HepG2 (cell line): ENCODE results near the gene LDB2. TPM values are rescaled to one million over a fixed set of nuclear protein-coding genes. Genes with fewer than 3 reads are reported as not detected.

ENCODE experiments used
- ATAC-seq: fragments of 200-7000 bp; cut with Tn5 transposase; 3 replicates; pipeline ENCODE4 v1.9.1; 2020; ENCODE audit warnings: mild to moderate bottlenecking, moderate library complexity
- BruUV-seq: library from RNA; stranded (reverse); fragments of 400-500 nt; replicated peaks from 2 replicates; lab custom pipeline; 2021; lab: Mats Ljungman, UMichigan
- CTCF ChIA-PET: fragments of 300-600 bp; formaldehyde crosslinking; extraction: SDS; loops from one replicate; lab custom pipeline; 2021; ENCODE audit warnings: low total read pairs, inconsistent platforms, low intra/inter-chr PET ratio; lab: Yijun Ruan, JAX
- POLR2A ChIA-PET: fragments of 350-600 bp; sonication (Branson Sonifier 250); formaldehyde crosslinking; loops from one replicate; lab custom pipeline; 2020; ENCODE audit warnings: antibody characterized with exemption, inconsistent platforms; lab: Yijun Ruan, JAX
- DNase-seq: peaks from one replicate; pipeline ENCODE4 v3.0.0-alpha.2; 2015; ENCODE audit warnings: low spot score
- FAIRE-seq: peaks from 3 replicates; lab custom pipeline; 2011; peaks lifted over from hg19 to GRCh38; lab: Jason Lieb, UNC
- H2AFZ ChIP-seq: one replicate; pipeline ENCODE4 v1.6.1; 2011; ENCODE audit warnings: low read length, inconsistent platforms
- H3K27ac ChIP-seq: fragments of 300-600 bp; 3 replicates; pipeline ENCODE4 v1.8.0; 2011; ENCODE audit warnings: mixed run types, mild to moderate bottlenecking, mixed read lengths, low read length, inconsistent platforms; ENCODE audit not compliant: insufficient read depth; ENCODE audit errors: extremely low read length
- H3K27me3 ChIP-seq, 2 experiments: fragments of 200-600 bp in 1 of 2; 2 replicates in 1 of 2; 3 replicates in 1 of 2; pipeline versions ENCODE4 v1.6.0 to v1.8.0; 2011; ENCODE audit warnings: low read length in 2 of 2, mild to moderate bottlenecking in 2 of 2, moderate library complexity in 2 of 2, inconsistent platforms in 1 of 2; ENCODE audit not compliant: insufficient read depth in 2 of 2, control insufficient read depth in 1 of 2
- H3K36me3 ChIP-seq, 2 experiments: fragments of 200-600 bp in 1 of 2; replicated peaks in 1 of 2; 2 replicates in 1 of 2; 3 replicates in 1 of 2; pipeline versions ENCODE4 v1.5.1 to v1.8.0; 2011; ENCODE audit warnings: low read length in 2 of 2, inconsistent platforms in 1 of 2; ENCODE audit not compliant: insufficient read depth in 2 of 2, control insufficient read depth in 1 of 2
- H3K4me1 ChIP-seq: 2 replicates; pipeline ENCODE4 v1.5.1; 2012; ENCODE audit warnings: low read length, inconsistent platforms; ENCODE audit not compliant: insufficient read depth
- H3K4me2 ChIP-seq: 2 replicates; pipeline ENCODE4 v1.6.0; 2011; ENCODE audit warnings: low read depth, low read length, inconsistent platforms
- H3K4me3 ChIP-seq, 3 experiments: fragments of 200-600 bp in 1 of 3; sonication (generic), shearing (Covaris generic) in 1 of 3; replicated peaks in 1 of 3; 2 replicates each; pipeline ENCODE4 v1.5.1; 2011 to 2016; ENCODE audit warnings: low read length in 3 of 3, inconsistent platforms in 2 of 3, low read depth in 2 of 3, mild to moderate bottlenecking in 2 of 3, control low read depth in 1 of 3, mixed read lengths in 1 of 3; ENCODE audit not compliant: insufficient read depth in 1 of 3
- H3K79me2 ChIP-seq: one replicate; pipeline ENCODE4 v1.6.1; 2011; ENCODE audit warnings: low read length, inconsistent platforms; ENCODE audit not compliant: insufficient read depth
- H3K9ac ChIP-seq: 2 replicates; pipeline ENCODE4 v1.6.0; 2011; ENCODE audit warnings: mild to moderate bottlenecking, low read depth, low read length, inconsistent platforms; ENCODE audit not compliant: insufficient read depth
- H3K9me3 ChIP-seq: 2 replicates; pipeline ENCODE4 v1.5.1; 2012; ENCODE audit warnings: mild to moderate bottlenecking, low read length
- H4K20me1 ChIP-seq: 2 replicates; pipeline ENCODE4 v1.6.0; 2011; ENCODE audit warnings: inconsistent platforms, mild to moderate bottlenecking, low read length, moderate library complexity; ENCODE audit not compliant: insufficient read depth
- CCAR2 ChIP-seq: fragments of 200-400 bp; formaldehyde crosslinking; optimal IDR thresholded peaks from 2 replicates; pipeline ENCODE3; 2018; ENCODE audit warnings: low read depth, mild to moderate bottlenecking, low read length, moderate library complexity
- ELF1 ChIP-seq: sonication (generic); formaldehyde crosslinking; IDR thresholded peaks from 2 replicates; pipeline ENCODE4 v1.4.0; 2020; ENCODE audit warnings: missing genetic modification reagents
- GTF3A ChIP-seq: sonication (generic); formaldehyde crosslinking; conservative IDR thresholded peaks from 2 replicates; pipeline ENCODE4 v1.4.0; 2020; ENCODE audit warnings: mild to moderate bottlenecking, missing genetic modification reagents
- HOXA9 ChIP-seq: sonication (generic); formaldehyde crosslinking; IDR thresholded peaks from 2 replicates; pipeline ENCODE4 v1.8.1; 2022; ENCODE audit warnings: missing genetic modification reagents, mild to moderate bottlenecking, moderate library complexity, borderline replicate concordance
- MAFK ChIP-seq, 2 experiments: IDR thresholded peaks in 1 of 2; conservative IDR thresholded peaks in 1 of 2; 2 replicates each; pipeline ENCODE4 v1.6.1; 2011; ENCODE audit warnings: improper control_type of control experiment in 2 of 2, low read length in 2 of 2
- NCOA5 ChIP-seq: sonication (generic); formaldehyde crosslinking; IDR thresholded peaks from 2 replicates; pipeline ENCODE4 v1.4.0; 2020; ENCODE audit warnings: missing genetic modification reagents
- PPARG ChIP-seq: conservative IDR thresholded peaks from 2 replicates; pipeline ENCODE4 v1.6.1; 2016; ENCODE audit warnings: missing biosample characterization, missing genetic modification reagents
- SMC3 ChIP-seq: IDR thresholded peaks from 2 replicates; pipeline ENCODE4 v1.6.1; 2011; ENCODE audit warnings: low read length, improper control_type of control experiment
- TAF15 ChIP-seq: fragments of 200-400 bp; formaldehyde crosslinking; IDR thresholded peaks from one replicate; pipeline ENCODE4 v1.6.1; 2018; ENCODE audit warnings: mild to moderate bottlenecking, low read depth, low read length; ENCODE audit not compliant: poor library complexity, severe bottlenecking
- ZGPAT ChIP-seq: IDR thresholded peaks from 2 replicates; pipeline ENCODE4 v1.6.1; 2016; ENCODE audit warnings: mild to moderate bottlenecking
- ZMAT3 ChIP-seq: sonication (generic); formaldehyde crosslinking; conservative IDR thresholded peaks from 2 replicates; pipeline ENCODE4 v1.7.0; 2021; ENCODE audit warnings: missing genetic modification reagents
- ZNF598 ChIP-seq: sonication (generic); formaldehyde crosslinking; IDR thresholded peaks from 2 replicates; pipeline ENCODE4 v1.5.1; 2020; ENCODE audit warnings: mild to moderate bottlenecking, missing genetic modification reagents, borderline replicate concordance
- WGBS: methylation state at CpG from one replicate; pipeline ENCODE4 v1.1.6; 2017; ENCODE audit warnings: low lambda C conversion rate; 5-methylcytosine and 5-hydroxymethylcytosine counted together
- in situ Hi-C: cut with HindIII; loops from 2 replicates; pipeline ENCODE4 v1.10.0; 2017; ENCODE audit warnings: low pct_unique_long_range_greater_than_20kb; ENCODE audit not compliant: extremely low pct_ligation_motif_present
- intact Hi-C: fragments of 100-400 bp; cut with micrococcal nuclease; formaldehyde crosslinking; loops from one replicate; pipeline ENCODE4 v1.10.0; 2022; ENCODE audit not compliant: unreplicated experiment
- polyA plus RNA-seq, 8 experiments: library from polyadenylated mRNA; depleted of rRNA in 3 of 8; stranded (reverse) in 7 of 8; unstranded in 1 of 8; fragments of >200 nt; fragmentation: Illumina TruSeq in 4 of 8; extraction: Trizol in 4 of 8; gene quantifications; 2 replicates each; pipeline versions ENCODE4 v1.2.1 to v1.2.3, GENCODE V29; 2011 to 2016; ENCODE audit warnings: low read depth in 4 of 8, missing spikeins in 1 of 8, mixed read lengths in 1 of 8; ENCODE audit not compliant: insufficient read depth in 1 of 8
- total RNA-seq, 5 experiments: library from RNA; depleted of rRNA; stranded (reverse); fragments of >200 nt; fragmentation: Illumina TruSeq; extraction: Trizol; gene quantifications; 2 replicates each; pipeline ENCODE4 v1.2.3, GENCODE V29; 2016; ENCODE audit warnings: low read depth in 1 of 5

Gene LDB2
- total and polyA plus RNA-seq, 2 of the 13 experiments (the other 11 are each of a cell fraction or from before 2014, with no cell fraction given) = not detected

GRCh38 chr4:16758255-16758654 is 140.2 kb downstream of the LDB2 start (continued):
- TF ChIP-seq ZGPAT (CRISPR knock-in tag) (no peak), HOXA9 (CRISPR knock-in tag) (no peak), GTF3A (CRISPR knock-in tag) (no peak)

- H3K36me3 ChIP-seq = no peaks in the 10 kb centered on the region
- TF ChIP-seq CCAR2 (no peak), MAFK (conservative IDR thresholded peaks at IDR 0.05 in 1 of 2, IDR thresholded peaks at IDR 0.05 in 1 of 2; ENCODE audit: low read length in 2 of 2) (no peak), TAF15 (no peak), ZNF598 (CRISPR knock-in tag) (no peak), PPARG (CRISPR knock-in tag) (no peak), ZMAT3 (no peak), ELF1 (CRISPR knock-in tag) (no peak), NCOA5 (CRISPR knock-in tag) (no peak), SMC3 (no peak)
- TF ChIP-seq, all 625 proteins: peak for 0
- H2AFZ ChIP-seq = no peak overlapping the region
- no peak overlapping the region for H3K4me3 ChIP-seq
- intact Hi-C loops = no loop called here
- 8% methylated on average over 11 of the region's 14 CpGs for WGBS
- DNase-seq (no peak), FAIRE-seq (no peak), ATAC-seq (0 out of 3 replicates have a peak, but pooled peaks have one; percentile 30)
- H3K9me3 ChIP-seq = no peaks in the 10 kb centered on the region
- H4K20me1 ChIP-seq = no peaks in the 10 kb centered on the region
- CTCF ChIA-PET = no interaction called here
- no peak overlapping the region for H3K27ac ChIP-seq
- H3K9ac ChIP-seq = no peak overlapping the region
- in situ Hi-C loops = no loop called here
- no peaks in the 10 kb centered on the region for H3K79me2 ChIP-seq
- no TSS peak for BruUV-seq
- no peaks in the 10 kb centered on the region for H3K4me1 ChIP-seq
- POLR2A ChIA-PET = no interaction called here
- no peak overlapping the region for H3K4me2 ChIP-seq
- peaks cover 0 to 12% of the 10 kb centered on the region in 2 experiments; a peak in 3 of 5 replicates for H3K27me3 ChIP-seq
These were observed 141.3 kb downstream of the LDB2 start for GRCh38 chr4:16757080-16757521.
